Breast epithelium (tissue), 4 donors: ENCODE measurements around the gene DGAT2. TPM values are rescaled to one million over a fixed set of nuclear protein-coding genes. Genes with fewer than 3 reads are reported as not detected.

Experiments
- DNase-seq, 2 donors: peaks; one replicate each; pipeline ENCODE4 v3.0.0-alpha.2; 2019; ENCODE audit warnings: low spot score in 2 of 2
- H3K27ac ChIP-seq, 2 donors: fragments of 200-600 bp; sonication (generic) in 1 of 2; one replicate each; pipeline ENCODE4 v1.5.1; 2016 to 2019; ENCODE audit warnings: mild to moderate bottlenecking in 1 of 2
- H3K27me3 ChIP-seq, 2 donors: fragments of 200-600 bp; sonication (generic) in 1 of 2; one replicate each; pipeline versions ENCODE4 v1.5.1 to v1.6.0; 2017 to 2019; ENCODE audit warnings: control low read depth in 1 of 2, mild to moderate bottlenecking in 1 of 2
- H3K36me3 ChIP-seq: fragments of 200-600 bp; one replicate; pipeline ENCODE4 v1.5.1; 2019
- H3K4me1 ChIP-seq, 2 donors: fragments of 200-600 bp; sonication (generic); one replicate each; pipeline ENCODE4 v1.5.1; 2016 to 2019; ENCODE audit warnings: control low read depth in 1 of 2
- H3K4me3 ChIP-seq, 3 donors: fragments of 200-600 bp; sonication (generic); 1 replicate in 2 of 3; 2 replicates in 1 of 3; pipeline ENCODE4 v1.5.1; 2016 to 2019; ENCODE audit warnings: mild to moderate bottlenecking in 3 of 3, moderate library complexity in 2 of 3
- H3K9me3 ChIP-seq, 2 donors: fragments of 200-600 bp; sonication (generic) in 1 of 2; one replicate each; pipeline ENCODE4 v1.5.1; 2016 to 2019; ENCODE audit warnings: control low read depth in 1 of 2
- POLR2A ChIP-seq: fragments of 450-650 bp; IDR thresholded peaks from one replicate; pipeline ENCODE4 v1.6.1; 2016; ENCODE audit warnings: antibody characterized with exemption, mild to moderate bottlenecking, moderate library complexity
- POLR2AphosphoS5 ChIP-seq, 3 donors: sonication (generic); formaldehyde crosslinking; IDR thresholded peaks; one replicate each; pipeline ENCODE4 v1.6.1; 2017; ENCODE audit warnings: antibody characterized with exemption in 3 of 3
- intact Hi-C: fragments of 100-400 bp; cut with DNase I; formaldehyde crosslinking; loops from one replicate; pipeline ENCODE4 v1.15.1; 2023; ENCODE audit warnings: low total_unique reads
- total RNA-seq, 3 donors: library from RNA; depleted of rRNA; stranded (reverse); fragments of >200 nt; gene quantifications; one replicate each; pipeline ENCODE4 v1.1.0, GENCODE V29; 2016
- TF ChIP-seq, protein P1 (sequence below), 3 donors: fragments of 450-650 bp; IDR thresholded peaks; one replicate each; pipeline ENCODE4 v1.5.1; 2016 to 2017; ENCODE audit warnings: antibody characterized with exemption in 3 of 3, mild to moderate bottlenecking in 3 of 3, moderate library complexity in 3 of 3

DGAT2 gene
- total RNA-seq, 3 donors from 2014 or later: 26.2 to 134 (median 36.1) TPM

DNA sequence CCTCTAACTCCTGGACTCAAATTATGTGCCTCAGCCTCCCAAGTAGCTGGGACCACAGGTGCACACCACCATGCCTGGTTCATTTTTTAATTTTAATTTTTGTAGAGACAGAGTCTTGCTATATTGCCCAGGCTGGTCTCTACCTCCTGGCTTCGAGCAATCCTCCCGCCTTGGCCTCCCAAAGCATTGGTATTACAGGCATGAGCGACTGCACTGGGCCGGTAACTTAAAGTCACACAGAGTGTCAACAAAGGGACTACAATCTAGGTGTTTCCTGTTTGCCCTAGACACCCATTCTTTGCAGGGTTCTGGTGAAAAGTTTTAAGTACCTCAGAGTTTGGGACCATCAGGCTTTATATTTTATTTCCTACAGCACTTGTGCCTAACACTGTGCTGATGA is 54.8 kb downstream of the DGAT2 start:
- intact Hi-C loops: no loop called here
- Histone ChIP-seq H3K4me1 (no peaks in the 10 kb centered on the region), H3K27ac (no peak overlapping the region)

DNA sequence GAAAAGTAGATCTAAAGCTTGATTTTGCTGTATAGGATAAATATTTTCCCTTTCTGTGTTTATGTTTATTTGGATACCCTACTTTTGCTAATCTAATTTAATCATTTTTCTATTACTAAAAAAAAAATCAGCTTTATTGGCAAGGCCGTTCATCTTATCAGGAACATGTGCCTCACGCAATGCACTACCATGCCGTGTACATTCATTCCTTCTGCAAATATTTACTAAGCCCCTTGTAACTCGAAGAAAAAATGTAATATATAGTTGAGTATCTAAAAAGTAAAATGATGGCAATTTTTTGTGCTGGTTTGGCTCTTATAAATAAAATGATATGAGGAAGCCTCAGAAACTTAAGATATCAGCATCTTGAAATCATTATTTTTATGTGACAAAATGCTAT is 55.4 kb downstream of the DGAT2 start:
- DNase-seq: no peak
- Histone ChIP-seq H3K4me3 (no peak overlapping the region), H3K27ac (no peak overlapping the region), H3K9me3 (no peaks in the 10 kb centered on the region), H3K36me3 (no peaks in the 10 kb centered on the region), H3K4me1 (no peaks in the 10 kb centered on the region), H3K27me3 (no peaks in the 10 kb centered on the region)
- TF ChIP-seq, protein P1, sequence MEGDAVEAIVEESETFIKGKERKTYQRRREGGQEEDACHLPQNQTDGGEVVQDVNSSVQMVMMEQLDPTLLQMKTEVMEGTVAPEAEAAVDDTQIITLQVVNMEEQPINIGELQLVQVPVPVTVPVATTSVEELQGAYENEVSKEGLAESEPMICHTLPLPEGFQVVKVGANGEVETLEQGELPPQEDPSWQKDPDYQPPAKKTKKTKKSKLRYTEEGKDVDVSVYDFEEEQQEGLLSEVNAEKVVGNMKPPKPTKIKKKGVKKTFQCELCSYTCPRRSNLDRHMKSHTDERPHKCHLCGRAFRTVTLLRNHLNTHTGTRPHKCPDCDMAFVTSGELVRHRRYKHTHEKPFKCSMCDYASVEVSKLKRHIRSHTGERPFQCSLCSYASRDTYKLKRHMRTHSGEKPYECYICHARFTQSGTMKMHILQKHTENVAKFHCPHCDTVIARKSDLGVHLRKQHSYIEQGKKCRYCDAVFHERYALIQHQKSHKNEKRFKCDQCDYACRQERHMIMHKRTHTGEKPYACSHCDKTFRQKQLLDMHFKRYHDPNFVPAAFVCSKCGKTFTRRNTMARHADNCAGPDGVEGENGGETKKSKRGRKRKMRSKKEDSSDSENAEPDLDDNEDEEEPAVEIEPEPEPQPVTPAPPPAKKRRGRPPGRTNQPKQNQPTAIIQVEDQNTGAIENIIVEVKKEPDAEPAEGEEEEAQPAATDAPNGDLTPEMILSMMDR (IDR thresholded peaks at IDR 0.05): no peak
- TF ChIP-seq POLR2AphosphoS5 (IDR thresholded peaks at IDR 0.05): no peak
- TF ChIP-seq POLR2A: no peak
- intact Hi-C loops: no loop called here

More for the DNA sequence above, 54.8 kb downstream of the DGAT2 start:
- Histone ChIP-seq H3K4me3 (no peak overlapping the region), H3K36me3 (no peaks in the 10 kb centered on the region), H3K27me3 (no peaks in the 10 kb centered on the region), H3K9me3 (no peaks in the 10 kb centered on the region)
- TF ChIP-seq, protein P1 (IDR thresholded peaks at IDR 0.05): no peak
- TF ChIP-seq POLR2AphosphoS5 (IDR thresholded peaks at IDR 0.05): no peak
- no peak for TF ChIP-seq POLR2A
- DNase-seq: no peak

GRCh38 chr11:75826461-75827230 is 58.1 kb downstream of the DGAT2 start:
- Histone ChIP-seq H3K36me3 (no peaks in the 10 kb centered on the region), H3K27ac (peak overlapping the region; percentile 73 to 87), H3K27me3 (no peaks in the 10 kb centered on the region), H3K4me1 (no peaks in the 10 kb centered on the region), H3K9me3 (no peaks in the 10 kb centered on the region), H3K4me3 (peak overlapping the region; percentile 13 to 47 (median 16))
- no peak for DNase-seq
- no peak for TF ChIP-seq POLR2AphosphoS5 (IDR thresholded peaks at IDR 0.05)
- TF ChIP-seq POLR2A: no peak
- intact Hi-C loops: no loop called here

- no peaks in the 10 kb centered on the region for H3K4me1 ChIP-seq
- DNase-seq: no peak
- no peak overlapping the region for H3K4me3 ChIP-seq
- TF ChIP-seq POLR2AphosphoS5 (IDR thresholded peaks at IDR 0.05) (no peak), POLR2A (no peak)
- TF ChIP-seq, protein P1 (IDR thresholded peaks at IDR 0.05): no peak
- H3K27me3 ChIP-seq: no peaks in the 10 kb centered on the region
- H3K27ac ChIP-seq: peak overlapping the region; percentile 73 to 75
- intact Hi-C loops: no loop called here
- H3K9me3 ChIP-seq: no peaks in the 10 kb centered on the region
- H3K36me3 ChIP-seq: no peaks in the 10 kb centered on the region
Measured at GRCh38 chr11:75827562-75827961, 59.0 kb downstream of the DGAT2 start.

GRCh38 chr11:75831915-75832502 is 63.4 kb downstream of the DGAT2 start:
- no peak for DNase-seq
- H3K4me3 ChIP-seq: no peak overlapping the region
- no peaks in the 10 kb centered on the region for H3K36me3 ChIP-seq
- no peak overlapping the region for H3K27ac ChIP-seq
- intact Hi-C loops: no loop called here
- no peaks in the 10 kb centered on the region for H3K27me3 ChIP-seq
- TF ChIP-seq, protein P1 (IDR thresholded peaks at IDR 0.05): no peak
- no peak for TF ChIP-seq POLR2AphosphoS5 (IDR thresholded peaks at IDR 0.05)
- no peak for TF ChIP-seq POLR2A
- no peaks in the 10 kb centered on the region for H3K9me3 ChIP-seq
- H3K4me1 ChIP-seq: no peaks in the 10 kb centered on the region
